GM19397 (cell line): Measurements from ENCODE around the gene KCNIP3.
"Not testable (repeated sequence)": the region's sequence is repeated elsewhere in the genome, so short reads cannot be mapped to it uniquely, and the experiment has no call there.

Experiments used
- ATAC-seq: cut with Tn5 transposase; IDR thresholded peaks from one replicate; pipeline ENCODE4 v1.9.1; 2021; ENCODE audit warnings: mild to moderate bottlenecking, moderate library complexity; ENCODE audit not compliant: unreplicated experiment

Gene KCNIP3

GRCh38 chr2:95346738-95347671 lies 49.9 kb downstream of the KCNIP3 start:
- ATAC-seq = no peak

DNA sequence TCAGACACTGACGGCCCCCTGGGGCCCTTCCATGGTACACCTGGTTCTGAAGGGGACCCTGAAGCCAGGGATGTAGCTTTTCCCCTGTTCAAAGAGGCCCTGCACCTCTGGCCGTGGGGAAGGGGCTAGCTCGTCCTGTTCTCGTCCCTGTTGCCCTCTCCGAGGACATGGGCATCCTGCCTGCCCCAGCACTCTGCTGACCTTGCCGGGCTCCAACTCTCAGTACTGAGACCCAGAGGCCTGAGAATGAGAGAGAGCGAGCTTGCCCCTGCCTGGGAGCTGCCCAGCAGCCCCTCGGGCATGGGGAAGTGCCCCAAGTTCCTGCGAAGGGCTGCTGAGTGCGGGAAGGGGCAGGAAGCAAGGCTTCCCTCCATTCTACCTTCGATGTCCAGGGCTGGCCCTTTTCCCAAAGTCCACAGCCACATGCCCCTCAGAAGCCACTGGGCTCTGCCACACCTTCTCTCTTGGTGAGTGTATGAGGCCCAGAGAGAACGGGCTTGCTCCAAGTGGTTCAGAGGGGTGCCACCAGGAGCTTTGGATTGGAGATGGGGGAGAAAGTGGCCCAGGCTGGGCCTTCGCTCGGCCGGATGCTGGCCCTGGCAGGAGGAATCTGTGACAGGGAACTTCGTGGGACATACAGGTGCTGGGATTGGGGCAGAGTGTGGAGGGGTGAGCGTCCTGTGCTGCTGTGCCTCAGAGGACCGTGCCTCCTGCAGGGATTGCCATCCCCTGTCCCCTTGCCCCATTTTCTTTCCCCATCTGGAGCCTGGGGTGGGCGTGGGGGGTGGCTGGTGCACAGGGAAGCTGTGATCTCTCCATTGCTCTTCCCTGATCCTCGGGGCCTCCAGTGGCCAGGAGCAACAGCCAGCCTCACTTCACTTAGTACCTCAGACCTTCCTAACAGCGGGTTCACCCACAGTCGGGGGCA lies 50.8 kb downstream of the KCNIP3 start:
- ATAC-seq = no peak

DNA sequence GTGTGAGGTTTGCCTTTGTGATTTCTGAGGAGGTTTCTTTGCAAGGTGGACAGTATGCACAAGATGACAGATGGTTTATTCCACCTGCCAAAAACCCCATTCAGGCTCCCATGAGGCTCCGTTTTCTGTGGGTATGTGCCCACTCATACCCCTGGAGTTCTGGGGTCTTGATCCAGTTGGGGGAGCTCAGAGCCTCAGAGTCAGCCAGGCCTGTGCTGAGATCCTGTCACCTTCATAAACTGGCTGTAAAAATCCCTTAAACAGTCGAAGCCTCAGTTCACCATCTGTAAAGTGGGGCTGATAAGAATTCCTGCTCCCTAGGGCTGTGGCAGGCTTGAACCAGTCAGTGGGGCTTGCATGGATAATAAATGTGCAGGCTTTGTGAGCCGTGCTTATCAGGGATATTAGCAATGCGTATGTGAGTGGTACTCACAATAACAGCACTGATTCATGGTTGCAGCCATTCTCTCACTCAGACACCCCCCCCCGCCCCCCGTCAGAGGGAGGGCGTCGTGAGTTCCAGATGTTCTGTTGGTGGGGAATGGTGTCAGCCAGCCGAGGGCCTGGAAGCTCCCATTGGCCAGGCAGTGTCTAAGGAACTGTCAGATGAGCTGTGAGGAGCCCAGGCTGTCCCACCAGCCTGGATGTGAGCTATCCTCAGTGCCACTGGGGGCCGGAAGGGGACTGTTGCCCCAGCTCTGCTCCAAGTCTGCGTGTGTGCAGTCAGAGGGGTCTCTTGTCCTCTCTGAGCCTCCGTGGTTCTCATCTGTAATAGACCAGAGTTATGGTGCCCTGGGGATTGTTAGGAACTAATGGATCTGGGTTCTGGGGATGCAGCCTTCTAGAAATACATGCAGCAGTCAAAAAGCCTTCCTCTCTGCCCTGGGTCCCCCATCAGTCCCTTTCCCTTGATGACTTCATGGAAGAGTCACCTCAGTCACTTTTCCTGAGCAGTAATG lies 51.7 kb downstream of the KCNIP3 start:
- no peak for ATAC-seq

DNA sequence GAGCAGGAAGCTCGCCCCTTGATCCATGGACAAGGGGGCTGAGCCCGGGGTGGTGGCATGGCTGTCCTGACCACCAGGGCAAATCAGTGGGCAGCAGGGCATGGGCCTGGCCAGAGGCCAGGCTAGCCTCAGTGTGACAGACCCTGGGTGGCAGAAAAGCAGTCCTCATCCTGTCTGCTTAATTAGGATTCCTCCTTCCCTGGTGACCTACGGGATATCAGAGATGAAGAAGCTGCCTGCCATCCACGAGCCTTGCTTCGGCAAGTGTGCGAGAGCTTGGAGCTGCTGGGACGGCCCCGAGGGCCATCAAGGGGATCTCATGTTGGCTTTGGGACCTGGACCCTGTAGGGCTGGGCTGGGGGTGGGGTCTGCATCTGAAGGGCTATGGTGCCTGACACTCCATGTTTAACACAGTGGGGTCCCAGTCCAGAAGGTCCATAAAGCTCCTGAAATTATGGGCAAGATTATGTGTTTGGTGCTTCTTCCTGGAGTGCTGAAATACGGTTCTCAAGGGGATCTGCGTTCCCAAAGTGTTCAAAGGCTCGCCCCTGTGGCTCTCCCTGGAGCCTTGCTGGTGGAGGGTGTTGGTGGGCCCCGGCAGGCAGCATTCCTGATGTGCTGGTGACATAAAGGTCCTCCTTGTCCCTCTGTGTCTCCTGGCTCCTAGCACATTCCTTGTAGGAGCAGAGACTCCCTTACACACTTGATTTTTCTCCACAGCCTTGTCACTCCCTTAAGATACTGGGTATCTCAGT lies 52.6 kb downstream of the KCNIP3 start:
- ATAC-seq = no peak

DNA sequence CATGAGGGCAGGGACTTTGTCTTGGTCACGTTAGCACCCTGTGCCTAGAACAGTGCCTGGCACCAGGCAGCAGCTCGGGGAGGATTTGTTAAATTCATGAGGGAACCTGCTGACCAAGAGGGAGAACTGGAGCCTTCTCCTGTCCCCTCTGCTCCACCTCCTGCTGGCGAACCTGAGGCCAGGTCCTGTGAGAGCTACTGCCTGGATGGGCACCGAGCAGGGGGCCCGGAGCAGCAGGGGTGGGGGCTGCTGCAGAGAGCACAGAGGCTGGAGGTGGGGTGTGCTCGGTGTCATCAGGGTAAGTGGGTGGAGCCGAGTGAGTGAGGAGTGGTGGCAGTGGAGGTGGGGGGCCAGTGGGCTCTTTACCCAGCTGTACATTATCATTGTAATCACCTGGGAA lies 53.2 kb downstream of the KCNIP3 start:
- no peak for ATAC-seq

DNA sequence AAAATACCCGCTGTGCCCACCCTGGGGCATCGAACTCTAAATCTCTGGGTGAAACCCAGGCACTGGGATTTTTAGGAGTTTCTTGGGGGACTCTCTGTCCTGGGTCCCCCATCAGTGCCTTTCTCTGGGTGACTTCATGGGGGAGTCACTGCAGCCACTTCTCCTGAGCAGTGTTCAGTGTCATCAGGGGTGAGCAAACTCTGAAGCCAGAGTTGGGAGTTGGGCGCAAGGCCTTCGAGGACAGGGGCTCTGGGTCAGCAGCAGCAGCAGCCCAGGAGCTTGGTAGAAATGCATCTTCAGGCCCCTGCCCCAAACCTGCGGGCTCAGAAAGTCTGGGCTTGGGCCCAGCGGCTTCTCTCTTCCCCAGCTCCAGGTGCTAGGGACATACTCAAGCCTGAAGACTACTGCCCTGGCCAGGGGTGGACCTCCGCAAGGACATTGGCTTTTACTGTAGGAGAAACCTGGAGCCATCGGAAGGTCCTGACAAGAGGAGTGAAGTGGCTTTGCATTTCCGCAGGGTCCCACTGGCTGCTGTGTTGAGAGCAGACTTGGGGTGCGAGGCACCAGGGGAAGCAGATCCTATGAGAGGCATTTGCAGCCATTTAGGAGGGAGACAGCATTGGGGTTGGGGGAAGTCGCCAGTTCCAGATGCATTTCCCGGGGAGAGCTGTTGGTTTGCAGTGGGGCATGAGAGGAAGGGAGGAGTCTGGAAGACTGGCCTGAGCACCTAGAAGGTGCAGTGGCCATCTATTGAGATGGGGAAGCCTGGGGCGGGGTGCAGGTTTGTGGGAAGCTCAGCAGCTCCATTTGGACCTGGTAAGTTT lies 53.8 kb downstream of the KCNIP3 start:
- ATAC-seq = no peak

- no peak for ATAC-seq
Measured at GRCh38 chr2:95351598-95351915, 54.4 kb downstream of the KCNIP3 start.

- ATAC-seq = no peak
Measured at GRCh38 chr2:95352310-95353054, 55.3 kb downstream of the KCNIP3 start.

DNA sequence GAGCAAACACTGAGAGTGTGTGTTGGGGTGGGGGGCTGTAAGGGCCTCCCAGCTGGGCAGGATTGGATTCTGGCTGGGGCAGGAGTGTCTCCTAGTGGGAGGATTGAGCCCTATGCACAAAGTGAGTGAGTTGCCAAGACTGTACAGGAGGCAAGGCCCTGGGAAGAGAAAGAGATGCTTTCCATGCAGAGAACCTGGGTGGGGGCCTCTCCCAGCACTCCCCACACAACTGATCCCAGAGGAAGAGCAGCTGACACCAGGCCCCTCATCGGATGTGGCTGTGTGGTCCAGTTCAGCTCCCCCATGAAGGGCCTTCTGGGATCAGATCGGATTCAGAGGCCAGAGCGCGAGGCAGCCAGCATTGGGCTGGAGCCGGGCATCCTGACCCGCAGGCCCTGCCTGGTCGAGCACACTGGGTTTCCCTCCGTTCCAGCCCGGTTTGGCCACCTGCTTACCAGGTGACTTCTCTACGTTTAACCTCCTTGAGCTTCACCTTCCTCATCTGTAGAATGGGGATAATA lies 56.0 kb downstream of the KCNIP3 start:
- no peak for ATAC-seq

GRCh38 chr2:95353613-95354468 lies 56.7 kb downstream of the KCNIP3 start:
- ATAC-seq = no peak

DNA sequence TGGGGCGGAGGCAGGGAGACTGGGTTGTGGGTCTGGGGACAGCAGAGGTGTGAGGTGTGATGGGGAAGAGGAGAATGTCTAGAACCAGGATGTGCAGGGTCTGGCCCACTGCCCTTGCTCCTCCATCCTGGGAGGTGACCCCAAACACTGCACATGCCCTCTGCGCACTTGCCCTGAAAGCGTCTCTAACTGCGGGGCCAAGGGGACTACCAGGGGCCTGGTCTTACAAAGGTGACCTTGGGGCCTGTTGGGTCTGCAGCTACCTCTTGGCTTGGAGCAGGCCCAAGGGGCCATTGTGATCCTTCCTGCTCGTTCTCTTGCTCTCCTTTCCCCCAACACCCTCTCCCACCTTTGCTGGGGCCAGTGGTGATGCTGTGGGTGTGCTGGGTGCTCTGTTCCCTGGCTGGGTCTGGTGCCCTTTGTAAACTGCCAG lies 57.3 kb downstream of the KCNIP3 start:
- no peak for ATAC-seq

DNA sequence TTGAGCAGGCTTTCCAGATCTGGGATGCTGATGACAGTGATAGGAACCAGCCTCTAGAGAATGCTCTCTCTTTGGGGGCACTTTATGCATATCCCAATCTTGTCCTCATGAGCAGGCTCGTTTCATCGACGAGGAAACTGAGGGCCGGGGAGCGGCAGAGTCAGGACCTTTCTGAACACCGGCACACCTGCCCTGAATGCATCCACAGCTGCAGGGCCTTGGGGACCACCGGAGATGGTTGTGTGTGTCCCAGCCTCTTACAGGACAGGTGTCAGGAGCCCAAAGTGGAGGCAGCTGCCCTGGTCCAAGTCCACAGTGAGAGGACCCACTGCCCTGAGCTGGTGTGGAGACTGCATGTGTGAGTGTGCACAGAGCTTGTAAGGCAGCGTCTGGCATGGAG lies 57.8 kb downstream of the KCNIP3 start:
- no peak for ATAC-seq

DNA sequence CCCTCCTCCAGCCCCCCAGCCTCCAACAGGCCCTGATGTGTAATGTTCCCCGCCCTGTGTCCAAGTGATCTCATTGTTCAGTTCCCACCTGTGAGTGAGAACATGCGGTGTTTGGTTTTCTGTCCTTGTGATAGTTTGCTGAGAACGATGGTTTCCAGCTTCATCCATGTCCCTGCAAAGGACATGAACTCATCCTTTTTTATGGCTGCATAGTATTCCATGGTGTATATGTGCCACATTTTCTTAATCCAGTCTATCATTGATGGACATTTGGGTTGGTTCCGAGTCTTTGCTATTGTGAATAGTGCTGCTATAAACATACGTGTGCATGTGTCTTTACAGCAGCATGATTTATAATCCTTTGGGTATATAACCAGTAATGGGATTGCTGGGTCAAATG lies 58.3 kb downstream of the KCNIP3 start:
- not testable (repeated sequence) for ATAC-seq

GRCh38 chr2:95356821-95357700 lies 59.9 kb downstream of the KCNIP3 start:
- ATAC-seq = no peak

DNA sequence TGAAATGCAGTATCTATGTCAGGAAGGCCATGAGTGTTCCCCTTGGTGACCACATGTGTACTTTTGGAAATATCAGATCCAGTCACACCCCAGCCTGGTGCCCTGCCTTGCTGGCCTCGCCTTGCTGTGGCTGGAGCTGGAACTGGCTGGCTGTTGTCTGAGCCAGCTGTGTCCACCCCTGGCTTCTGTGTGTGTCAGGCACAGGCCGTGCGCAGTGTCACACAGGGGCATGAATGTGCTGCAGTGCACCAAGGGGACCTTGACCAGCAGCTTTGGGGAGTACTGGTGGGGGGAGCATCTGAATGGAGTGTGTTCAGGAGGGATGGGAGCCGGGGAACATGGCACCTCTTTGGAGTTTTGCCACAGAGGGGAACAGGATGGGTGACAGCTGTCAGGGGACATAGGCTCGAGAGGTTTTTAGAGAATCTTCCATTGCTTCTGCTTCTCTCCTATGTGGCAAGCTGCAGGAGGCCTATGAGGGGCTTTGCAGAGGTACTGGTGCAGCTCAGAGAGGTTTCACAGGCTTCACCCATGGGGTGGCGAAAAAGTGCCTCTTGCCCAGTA lies 60.7 kb downstream of the KCNIP3 start:
- no peak for ATAC-seq

- ATAC-seq = no peak
Measured at GRCh38 chr2:95359031-95359430, 61.9 kb downstream of the KCNIP3 start.
